ENCODE measurements around the gene KPNA6. TPM values are rescaled to one million over a fixed set of nuclear protein-coding genes. Genes with fewer than 3 reads are reported as not detected.

The KPNA6 gene
- total RNA-seq, 1 donor from 2014 or later: 79.0 TPM

DNA sequence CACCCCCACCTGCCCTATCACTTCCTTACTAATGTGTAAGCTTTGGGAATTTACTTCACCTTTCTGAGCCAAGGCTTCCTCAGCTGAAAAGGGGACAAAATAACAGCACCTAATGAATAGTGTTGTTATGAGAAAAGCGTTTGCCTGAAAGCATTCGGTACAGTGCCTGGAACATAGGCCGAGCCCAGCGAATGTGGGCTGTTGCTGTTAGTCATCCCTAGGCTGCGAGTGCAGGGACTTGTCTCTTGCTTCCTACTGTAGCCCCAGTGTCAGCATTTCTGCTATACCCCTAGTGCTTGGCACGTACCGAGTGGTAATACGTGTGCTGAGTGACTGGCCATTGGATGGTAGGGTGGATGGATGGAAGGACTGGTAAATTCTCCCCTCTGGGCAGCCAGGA, 16.7 kb upstream of the KPNA6 start:
- Mint-ChIP-seq H3K4me3 (ENCODE audit: unreplicated experiment) (no peak overlapping the region), H3K27ac (ENCODE audit: unreplicated experiment) (no peak overlapping the region), H3K9me3 (ENCODE audit: unreplicated experiment) (no peaks in the 10 kb centered on the region), H3K36me3 (ENCODE audit: unreplicated experiment) (no peaks in the 10 kb centered on the region), H3K27me3 (ENCODE audit: unreplicated experiment) (peaks cover 7% of the 10 kb centered on the region), H3K4me1 (ENCODE audit: low read depth, unreplicated experiment) (no peaks in the 10 kb centered on the region)
- TF ChIP-seq, protein P1, sequence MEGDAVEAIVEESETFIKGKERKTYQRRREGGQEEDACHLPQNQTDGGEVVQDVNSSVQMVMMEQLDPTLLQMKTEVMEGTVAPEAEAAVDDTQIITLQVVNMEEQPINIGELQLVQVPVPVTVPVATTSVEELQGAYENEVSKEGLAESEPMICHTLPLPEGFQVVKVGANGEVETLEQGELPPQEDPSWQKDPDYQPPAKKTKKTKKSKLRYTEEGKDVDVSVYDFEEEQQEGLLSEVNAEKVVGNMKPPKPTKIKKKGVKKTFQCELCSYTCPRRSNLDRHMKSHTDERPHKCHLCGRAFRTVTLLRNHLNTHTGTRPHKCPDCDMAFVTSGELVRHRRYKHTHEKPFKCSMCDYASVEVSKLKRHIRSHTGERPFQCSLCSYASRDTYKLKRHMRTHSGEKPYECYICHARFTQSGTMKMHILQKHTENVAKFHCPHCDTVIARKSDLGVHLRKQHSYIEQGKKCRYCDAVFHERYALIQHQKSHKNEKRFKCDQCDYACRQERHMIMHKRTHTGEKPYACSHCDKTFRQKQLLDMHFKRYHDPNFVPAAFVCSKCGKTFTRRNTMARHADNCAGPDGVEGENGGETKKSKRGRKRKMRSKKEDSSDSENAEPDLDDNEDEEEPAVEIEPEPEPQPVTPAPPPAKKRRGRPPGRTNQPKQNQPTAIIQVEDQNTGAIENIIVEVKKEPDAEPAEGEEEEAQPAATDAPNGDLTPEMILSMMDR (IDR thresholded peaks at IDR 0.05; ENCODE audit: partially characterized antibody, unreplicated experiment): no peak
- DNase-seq: no peak

DNA sequence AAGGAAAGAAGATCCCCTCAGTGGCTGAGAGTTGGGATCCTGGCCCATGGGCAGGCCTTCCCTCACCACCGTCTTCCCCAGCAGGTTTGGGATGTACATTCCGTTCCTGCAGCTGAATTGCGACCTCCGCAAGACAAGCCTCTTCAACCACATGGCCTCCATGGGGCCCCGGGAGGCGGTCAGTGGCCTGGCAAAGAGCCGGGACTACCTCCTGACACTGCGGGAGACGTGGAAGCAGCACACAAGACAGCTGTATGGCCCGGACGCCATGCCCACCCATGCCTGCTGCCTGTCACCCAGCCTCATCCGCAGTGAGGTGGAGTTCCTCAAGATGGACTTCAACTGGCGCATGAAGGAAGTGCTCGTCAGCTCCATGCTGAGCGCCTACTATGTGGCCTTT, 16.3 kb upstream of the KPNA6 start:
- TF ChIP-seq, protein P1 (IDR thresholded peaks at IDR 0.05; ENCODE audit: partially characterized antibody, unreplicated experiment): no peak
- H3K4me3 Mint-ChIP-seq (ENCODE audit: unreplicated experiment): no peak overlapping the region
- no peaks in the 10 kb centered on the region for H3K9me3 Mint-ChIP-seq (ENCODE audit: unreplicated experiment)
- H3K4me1 Mint-ChIP-seq (ENCODE audit: low read depth, unreplicated experiment): no peaks in the 10 kb centered on the region
- H3K36me3 Mint-ChIP-seq (ENCODE audit: unreplicated experiment): no peaks in the 10 kb centered on the region
- no peak for DNase-seq
- H3K27me3 Mint-ChIP-seq (ENCODE audit: unreplicated experiment): peaks cover 6% of the 10 kb centered on the region
- no peak overlapping the region for H3K27ac Mint-ChIP-seq (ENCODE audit: unreplicated experiment)

DNA sequence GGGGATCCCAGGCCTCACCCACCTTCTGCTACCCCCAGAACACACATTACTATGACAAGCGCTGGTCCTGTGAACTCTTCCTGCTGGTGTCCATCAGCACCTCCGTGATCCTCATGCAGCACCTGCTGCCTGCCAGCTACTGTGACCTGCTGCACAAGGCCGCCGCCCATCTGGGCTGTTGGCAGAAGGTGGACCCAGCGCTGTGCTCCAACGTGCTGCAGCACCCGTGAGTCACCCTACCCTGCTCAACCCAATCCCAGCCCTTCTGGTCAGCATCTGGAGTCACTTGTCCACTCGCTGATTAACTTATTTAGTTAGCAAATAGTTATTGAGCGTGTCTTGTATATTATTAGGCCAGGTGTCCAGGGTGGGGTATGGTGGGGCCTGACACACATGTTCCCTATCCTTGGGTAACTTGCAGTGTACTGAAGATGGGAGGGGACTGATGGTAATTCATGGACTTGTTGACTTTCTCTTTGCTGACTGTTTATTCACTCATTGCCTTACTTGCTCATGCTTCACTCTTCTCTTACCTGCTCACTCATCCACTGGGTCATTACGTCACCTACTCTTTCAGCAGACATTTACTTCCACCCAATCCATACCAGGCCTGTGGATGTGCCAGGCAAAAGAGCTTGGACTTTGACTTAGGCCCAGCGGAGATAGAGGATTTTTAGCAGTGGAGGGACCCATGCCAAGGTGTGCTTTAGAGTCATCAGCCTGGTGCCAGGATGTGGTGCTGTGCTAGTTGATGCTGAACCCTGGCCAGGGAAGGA, 12.9 kb upstream of the KPNA6 start:
- TF ChIP-seq, protein P1 (IDR thresholded peaks at IDR 0.05; ENCODE audit: partially characterized antibody, unreplicated experiment): no peak
- H3K36me3 Mint-ChIP-seq (ENCODE audit: unreplicated experiment): no peaks in the 10 kb centered on the region

DNA sequence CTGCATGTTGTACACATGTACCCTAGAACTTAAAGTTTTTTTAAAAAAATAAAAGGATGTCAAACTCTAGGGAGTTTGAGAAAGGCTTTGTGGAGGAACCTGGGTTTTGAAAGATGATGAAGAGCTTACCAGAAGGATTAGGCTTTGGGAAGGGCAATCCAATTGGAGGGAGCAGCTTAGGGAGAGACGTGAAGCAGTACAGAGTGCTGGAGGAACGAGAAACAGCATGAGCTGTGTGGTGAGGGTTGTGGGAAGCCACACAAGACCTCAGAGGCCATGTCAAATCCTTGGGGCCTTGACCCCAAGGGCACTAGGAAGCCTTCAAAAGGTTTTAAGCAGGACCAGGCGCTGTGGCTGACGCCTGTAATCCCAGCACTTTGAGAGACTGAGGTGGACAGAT, 8.4 kb upstream of the KPNA6 start:
- H3K9me3 Mint-ChIP-seq (ENCODE audit: unreplicated experiment): no peaks in the 10 kb centered on the region
- H3K27ac Mint-ChIP-seq (ENCODE audit: unreplicated experiment): no peak overlapping the region
- H3K36me3 Mint-ChIP-seq (ENCODE audit: unreplicated experiment): peaks cover 5% of the 10 kb centered on the region
- H3K27me3 Mint-ChIP-seq (ENCODE audit: unreplicated experiment): peaks cover 2% of the 10 kb centered on the region
- H3K4me1 Mint-ChIP-seq (ENCODE audit: low read depth, unreplicated experiment): no peaks in the 10 kb centered on the region
- no peak overlapping the region for H3K4me3 Mint-ChIP-seq (ENCODE audit: unreplicated experiment)
- no peak for DNase-seq
- TF ChIP-seq, protein P1 (IDR thresholded peaks at IDR 0.05; ENCODE audit: partially characterized antibody, unreplicated experiment): no peak

More for the DNA sequence above, 12.9 kb upstream of the KPNA6 start:
- Mint-ChIP-seq H3K4me3 (ENCODE audit: unreplicated experiment) (no peak overlapping the region), H3K4me1 (ENCODE audit: low read depth, unreplicated experiment) (no peaks in the 10 kb centered on the region), H3K27me3 (ENCODE audit: unreplicated experiment) (peaks cover 6% of the 10 kb centered on the region), H3K27ac (ENCODE audit: unreplicated experiment) (no peak overlapping the region), H3K9me3 (ENCODE audit: unreplicated experiment) (no peaks in the 10 kb centered on the region)
- no peak for DNase-seq

DNA sequence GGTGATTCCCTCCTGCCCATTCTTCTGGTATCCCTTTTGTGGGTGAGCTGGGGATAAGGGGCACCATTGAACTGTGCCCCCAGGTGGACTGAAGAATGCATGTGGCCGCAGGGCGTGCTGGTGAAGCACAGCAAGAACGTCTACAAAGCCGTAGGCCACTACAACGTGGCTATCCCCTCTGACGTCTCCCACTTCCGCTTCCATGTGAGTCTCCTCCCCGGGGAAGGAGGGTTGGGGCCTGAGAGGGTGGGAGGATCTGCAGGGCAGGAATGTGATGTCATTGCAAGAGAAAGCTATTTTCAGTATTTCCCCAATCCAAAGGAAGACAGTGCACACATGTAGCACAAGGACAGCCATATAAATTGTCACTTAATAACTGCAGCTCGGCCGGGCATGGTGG, 7.5 kb upstream of the KPNA6 start:
- Mint-ChIP-seq H3K9me3 (ENCODE audit: unreplicated experiment) (no peaks in the 10 kb centered on the region), H3K4me1 (ENCODE audit: low read depth, unreplicated experiment) (no peaks in the 10 kb centered on the region), H3K27ac (ENCODE audit: unreplicated experiment) (no peak overlapping the region), H3K4me3 (ENCODE audit: unreplicated experiment) (no peak overlapping the region), H3K36me3 (ENCODE audit: unreplicated experiment) (peaks cover 5% of the 10 kb centered on the region), H3K27me3 (ENCODE audit: unreplicated experiment) (no peaks in the 10 kb centered on the region)
- DNase-seq: no peak
- TF ChIP-seq, protein P1 (IDR thresholded peaks at IDR 0.05; ENCODE audit: partially characterized antibody, unreplicated experiment): no peak
